ENCODE measurements around the gene KRTAP5-6.
"Not testable (repeated sequence)": the region's sequence is repeated elsewhere in the genome, so short reads cannot be mapped to it uniquely, and the experiment has no call there.

Gene KRTAP5-6

DNA sequence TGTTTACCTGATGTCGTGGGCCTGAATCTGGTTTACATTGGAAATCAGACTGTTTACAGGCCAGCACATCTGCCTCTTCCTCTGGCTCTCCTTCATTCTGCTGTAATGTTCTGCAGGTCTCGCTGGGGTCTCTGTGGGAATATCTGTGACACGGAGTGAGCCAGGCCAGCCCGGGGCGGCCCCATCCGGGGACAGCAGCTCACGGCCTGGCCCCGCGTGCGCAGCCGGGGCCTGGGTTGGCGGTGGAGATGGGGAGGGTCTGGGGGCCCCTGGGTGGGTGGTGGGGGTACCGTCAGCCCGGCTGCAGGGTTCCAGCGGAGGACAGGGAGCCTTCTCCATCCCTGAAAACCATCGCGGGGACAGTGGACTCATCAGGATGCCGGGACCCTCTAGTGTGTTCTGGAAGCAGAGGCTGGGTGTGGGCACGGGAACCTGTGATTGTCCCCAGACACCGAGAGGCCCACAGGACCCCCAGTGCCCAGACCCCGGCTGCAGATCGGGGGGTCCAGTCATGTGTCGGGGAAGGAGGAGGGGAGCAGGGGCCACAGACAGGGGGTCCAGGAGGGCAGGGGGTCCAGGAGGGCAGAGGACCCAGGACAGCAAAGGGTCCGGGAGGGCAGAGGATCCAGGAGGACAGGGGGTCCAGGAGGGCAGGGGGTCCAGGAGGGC is 13.0 kb upstream of the KRTAP5-6 start:
- H3K4me1 ChIP-seq (ENCODE audit: control insufficient read depth, insufficient read depth, low read length, poor library complexity, severe bottlenecking); DNase-seq; H3K9me3 ChIP-seq (ENCODE audit: control insufficient read depth, low read length); H3K4me3 ChIP-seq (ENCODE audit: insufficient read depth, low read depth, low read length, poor library complexity, severe bottlenecking); H3K27ac ChIP-seq (ENCODE audit: insufficient read depth, low read length, poor library complexity, severe bottlenecking); H3K27me3 ChIP-seq (replicated peaks; ENCODE audit: control insufficient read depth, insufficient read depth, low read length, poor library complexity, severe bottlenecking); H3K36me3 ChIP-seq (ENCODE audit: control insufficient read depth, insufficient read depth, low read length): not testable (repeated sequence)

DNA sequence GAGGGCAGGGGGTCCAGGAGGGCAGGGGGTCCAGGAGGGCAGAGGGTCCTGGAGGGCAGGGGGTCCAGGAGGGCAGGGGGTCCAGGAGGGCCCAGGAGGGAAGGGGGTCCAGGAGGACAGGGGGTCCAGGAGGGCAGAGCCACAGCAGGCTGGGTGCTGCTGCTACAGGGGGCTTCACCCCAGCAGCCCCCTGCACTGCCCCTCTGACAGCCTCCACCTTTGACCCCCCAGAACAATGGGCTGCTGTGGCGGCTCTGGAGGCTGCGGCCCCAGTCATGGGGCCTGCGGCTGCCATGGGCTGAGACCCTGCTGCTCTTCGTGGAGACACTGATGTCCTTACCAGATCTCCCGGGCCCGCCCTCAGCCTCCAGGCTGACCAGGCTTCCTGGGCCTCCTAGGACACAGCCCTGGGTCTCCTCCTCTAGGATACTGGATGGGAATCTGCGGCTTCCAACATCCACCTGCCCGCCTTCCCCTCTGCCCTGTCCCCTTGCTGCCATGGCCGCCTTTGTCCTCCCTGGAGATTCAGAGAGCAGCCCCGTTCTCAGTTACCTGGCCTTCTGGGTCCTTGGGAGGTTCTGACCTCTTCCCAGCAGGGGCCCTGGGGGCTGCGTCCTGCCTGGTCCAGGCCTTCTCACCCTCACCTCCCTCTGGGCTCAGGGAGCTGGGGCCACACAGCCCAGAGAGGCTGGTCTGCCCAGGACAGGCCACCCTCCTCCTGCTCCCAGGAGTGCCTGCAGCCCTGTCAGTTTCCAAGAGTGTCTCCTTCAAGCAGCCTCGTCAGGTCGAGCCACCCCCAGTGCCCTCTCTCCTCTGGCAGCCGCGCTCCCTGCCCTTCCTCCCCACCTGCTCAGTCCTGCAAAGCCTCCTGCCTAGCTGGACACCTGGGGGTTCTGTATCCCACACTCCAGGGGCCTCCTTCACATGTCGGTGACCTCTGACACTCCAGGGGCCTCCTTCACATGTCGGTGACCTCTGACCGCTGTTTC is 11.8 kb upstream of the KRTAP5-6 start:
- H3K27me3 ChIP-seq (replicated peaks; ENCODE audit: control insufficient read depth, insufficient read depth, low read length, poor library complexity, severe bottlenecking); H3K4me3 ChIP-seq (ENCODE audit: insufficient read depth, low read depth, low read length, poor library complexity, severe bottlenecking); H3K9me3 ChIP-seq (ENCODE audit: control insufficient read depth, low read length); H3K27ac ChIP-seq (ENCODE audit: insufficient read depth, low read length, poor library complexity, severe bottlenecking); DNase-seq; H3K36me3 ChIP-seq (ENCODE audit: control insufficient read depth, insufficient read depth, low read length); H3K4me1 ChIP-seq (ENCODE audit: control insufficient read depth, insufficient read depth, low read length, poor library complexity, severe bottlenecking): not testable (repeated sequence)

- not testable (repeated sequence) for H3K27me3 ChIP-seq (replicated peaks; ENCODE audit: control insufficient read depth, insufficient read depth, low read length, poor library complexity, severe bottlenecking); H3K27ac ChIP-seq (ENCODE audit: insufficient read depth, low read length, poor library complexity, severe bottlenecking); H3K4me1 ChIP-seq (ENCODE audit: control insufficient read depth, insufficient read depth, low read length, poor library complexity, severe bottlenecking); H3K9me3 ChIP-seq (ENCODE audit: control insufficient read depth, low read length); DNase-seq; H3K4me3 ChIP-seq (ENCODE audit: insufficient read depth, low read depth, low read length, poor library complexity, severe bottlenecking); H3K36me3 ChIP-seq (ENCODE audit: control insufficient read depth, insufficient read depth, low read length)
These were observed 10.8 kb upstream of the KRTAP5-6 start for GRCh38 chr11:1686220-1686619.

DNA sequence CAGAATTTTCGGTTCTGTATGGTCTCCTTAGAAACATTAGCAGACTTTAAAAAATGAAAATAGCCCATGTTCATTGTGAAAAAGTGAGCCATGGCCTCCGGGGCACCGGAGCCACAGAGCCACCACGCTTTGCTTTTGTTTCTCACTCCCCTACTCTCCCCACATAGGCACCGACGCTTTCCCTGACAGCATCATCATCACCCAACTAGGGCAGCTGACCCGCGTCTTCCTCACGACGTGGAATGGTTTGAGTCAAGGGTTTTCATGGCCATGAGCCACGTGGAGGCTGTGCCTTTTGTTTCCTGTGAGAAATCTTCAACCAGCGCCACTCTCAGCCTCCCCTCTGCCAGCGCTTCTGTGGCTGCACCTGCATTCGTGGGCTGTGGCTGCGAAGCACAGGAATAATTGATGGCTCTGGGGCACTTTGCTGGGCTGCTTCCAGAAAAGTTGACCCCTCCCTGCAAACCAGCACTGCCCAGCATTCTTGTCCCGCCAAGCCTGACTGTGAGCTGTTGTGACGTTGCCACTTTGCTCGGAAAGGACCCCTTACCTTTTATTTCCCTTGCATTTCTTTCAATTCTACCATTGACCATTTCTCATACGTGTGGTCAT is 8.6 kb upstream of the KRTAP5-6 start:
- H3K9me3 ChIP-seq (ENCODE audit: control insufficient read depth, low read length); H3K4me3 ChIP-seq (ENCODE audit: insufficient read depth, low read depth, low read length, poor library complexity, severe bottlenecking); H3K36me3 ChIP-seq (ENCODE audit: control insufficient read depth, insufficient read depth, low read length); H3K27ac ChIP-seq (ENCODE audit: insufficient read depth, low read length, poor library complexity, severe bottlenecking); H3K4me1 ChIP-seq (ENCODE audit: control insufficient read depth, insufficient read depth, low read length, poor library complexity, severe bottlenecking); H3K27me3 ChIP-seq (replicated peaks; ENCODE audit: control insufficient read depth, insufficient read depth, low read length, poor library complexity, severe bottlenecking); DNase-seq: not testable (repeated sequence)

DNA sequence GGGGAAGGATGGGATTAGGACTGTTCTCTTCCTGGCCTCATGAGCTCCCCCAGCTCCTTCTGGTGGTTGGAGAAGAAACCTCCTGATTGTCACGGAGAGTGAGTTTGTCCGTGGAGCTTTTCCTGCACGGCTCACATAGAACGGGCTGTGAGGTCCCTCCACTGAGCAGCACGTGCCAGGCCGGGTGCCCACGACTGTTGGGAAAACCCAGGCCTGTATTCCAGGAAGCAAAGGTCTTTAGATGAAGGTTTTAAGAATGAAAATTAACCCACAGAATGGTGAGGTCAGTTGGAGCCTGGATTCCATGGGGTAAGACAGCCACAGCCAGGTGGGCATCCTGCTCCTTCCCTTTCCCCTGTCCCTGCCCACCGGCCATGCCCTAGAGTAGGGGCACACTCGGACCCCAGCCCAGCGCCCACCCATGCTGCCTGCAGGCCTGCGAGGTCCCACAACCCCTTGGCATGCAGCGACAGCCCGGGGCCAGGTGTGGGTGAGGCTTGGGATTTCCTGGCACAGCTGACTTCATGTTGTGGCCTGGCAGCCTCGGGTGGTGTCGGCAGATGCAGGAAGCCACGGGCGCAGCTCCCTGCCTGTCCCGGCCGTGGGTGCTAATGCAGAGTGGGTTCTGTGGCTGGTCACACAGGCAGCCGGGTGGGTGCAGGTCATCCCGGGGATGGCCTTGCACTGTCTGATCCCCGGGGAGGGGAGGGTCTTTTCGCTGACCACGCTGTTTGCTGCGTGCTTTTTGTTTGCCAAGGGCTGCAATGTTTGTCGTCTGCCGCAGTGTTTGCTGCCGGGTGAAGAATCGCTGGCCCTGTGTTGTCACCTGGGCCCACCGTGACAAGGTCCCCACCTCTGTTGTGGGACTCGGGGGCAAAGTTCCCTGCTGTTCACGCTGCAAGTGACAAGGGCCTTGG is 7.5 kb upstream of the KRTAP5-6 start:
- H3K27ac ChIP-seq (ENCODE audit: insufficient read depth, low read length, poor library complexity, severe bottlenecking); H3K9me3 ChIP-seq (ENCODE audit: control insufficient read depth, low read length); H3K36me3 ChIP-seq (ENCODE audit: control insufficient read depth, insufficient read depth, low read length); H3K4me3 ChIP-seq (ENCODE audit: insufficient read depth, low read depth, low read length, poor library complexity, severe bottlenecking); DNase-seq; H3K27me3 ChIP-seq (replicated peaks; ENCODE audit: control insufficient read depth, insufficient read depth, low read length, poor library complexity, severe bottlenecking): not testable (repeated sequence)
- H3K4me1 ChIP-seq (ENCODE audit: control insufficient read depth, insufficient read depth, low read length, poor library complexity, severe bottlenecking), result peaks cover 12% of the 10 kb centered on the region

GRCh38 chr11:1690167-1691025 is 6.6 kb upstream of the KRTAP5-6 start:
- Histone ChIP-seq H3K9me3 (ENCODE audit: control insufficient read depth, low read length) (no peaks in the 10 kb centered on the region), H3K4me1 (ENCODE audit: control insufficient read depth, insufficient read depth, low read length, poor library complexity, severe bottlenecking) (peaks cover 12% of the 10 kb centered on the region), H3K27me3 (replicated peaks; ENCODE audit: control insufficient read depth, insufficient read depth, low read length, poor library complexity, severe bottlenecking) (peaks cover 9% of the 10 kb centered on the region), H3K27ac (ENCODE audit: insufficient read depth, low read length, poor library complexity, severe bottlenecking) (no peak overlapping the region), H3K36me3 (ENCODE audit: control insufficient read depth, insufficient read depth, low read length) (no peaks in the 10 kb centered on the region), H3K4me3 (ENCODE audit: insufficient read depth, low read depth, low read length, poor library complexity, severe bottlenecking) (no peak overlapping the region)
- no peak for DNase-seq

- no peak overlapping the region for H3K4me3 ChIP-seq (ENCODE audit: insufficient read depth, low read depth, low read length, poor library complexity, severe bottlenecking)
- H3K27ac ChIP-seq (ENCODE audit: insufficient read depth, low read length, poor library complexity, severe bottlenecking), result no peak overlapping the region
- DNase-seq, result no peak
- peaks cover 9% of the 10 kb centered on the region for H3K27me3 ChIP-seq (replicated peaks; ENCODE audit: control insufficient read depth, insufficient read depth, low read length, poor library complexity, severe bottlenecking)
- peaks cover 12% of the 10 kb centered on the region for H3K4me1 ChIP-seq (ENCODE audit: control insufficient read depth, insufficient read depth, low read length, poor library complexity, severe bottlenecking)
- H3K36me3 ChIP-seq (ENCODE audit: control insufficient read depth, insufficient read depth, low read length), result no peaks in the 10 kb centered on the region
- H3K9me3 ChIP-seq (ENCODE audit: control insufficient read depth, low read length), result no peaks in the 10 kb centered on the region
These were observed 5.7 kb upstream of the KRTAP5-6 start for GRCh38 chr11:1691026-1691877.

- Histone ChIP-seq H3K36me3 (ENCODE audit: control insufficient read depth, insufficient read depth, low read length) (no peaks in the 10 kb centered on the region), H3K4me3 (ENCODE audit: insufficient read depth, low read depth, low read length, poor library complexity, severe bottlenecking) (no peak overlapping the region), H3K27ac (ENCODE audit: insufficient read depth, low read length, poor library complexity, severe bottlenecking) (no peak overlapping the region), H3K27me3 (replicated peaks; ENCODE audit: control insufficient read depth, insufficient read depth, low read length, poor library complexity, severe bottlenecking) (peaks cover 9% of the 10 kb centered on the region), H3K4me1 (ENCODE audit: control insufficient read depth, insufficient read depth, low read length, poor library complexity, severe bottlenecking) (peaks cover 12% of the 10 kb centered on the region), H3K9me3 (ENCODE audit: control insufficient read depth, low read length) (no peaks in the 10 kb centered on the region)
- no peak for DNase-seq
These were observed 4.9 kb upstream of the KRTAP5-6 start for GRCh38 chr11:1691878-1692707.

All from effector memory CD4-positive, alpha-beta T cell (primary cell).